Neutrophil (primary cell): ENCODE data around the gene SLC52A3.

Experiments used
- H3K27ac ChIP-seq: fragments of 200-600 bp; sonication (generic); 2 replicates; pipeline ENCODE4 v1.5.1; 2016; ENCODE audit warnings: mild to moderate bottlenecking, moderate library complexity
- H3K27me3 ChIP-seq: fragments of 200-600 bp; sonication (generic); 2 replicates; pipeline ENCODE4 v1.6.0; 2016; ENCODE audit warnings: mild to moderate bottlenecking
- H3K36me3 ChIP-seq: fragments of 200-600 bp; sonication (generic); 2 replicates; pipeline ENCODE4 v1.5.1; 2017
- H3K4me1 ChIP-seq, 2 experiments: fragments of 200-600 bp in 1 of 2; sonication (generic) in 1 of 2; 1 replicate in 1 of 2; 2 replicates in 1 of 2; pipeline versions ENCODE4 v1.5.1 to v1.6.1; 2013 to 2016; ENCODE audit warnings: low read depth in 1 of 2, low read length in 1 of 2, mild to moderate bottlenecking in 1 of 2, moderate library complexity in 1 of 2; ENCODE audit not compliant: control insufficient read depth in 1 of 2, insufficient read depth in 1 of 2
- H3K4me3 ChIP-seq, 2 experiments: fragments of 200-600 bp in 1 of 2; sonication (generic) in 1 of 2; 1 replicate in 1 of 2; 2 replicates in 1 of 2; pipeline ENCODE4 v1.5.1; 2013 to 2016; ENCODE audit warnings: low read depth in 1 of 2, low read length in 1 of 2, mild to moderate bottlenecking in 1 of 2, moderate library complexity in 1 of 2
- H3K9me3 ChIP-seq: fragments of 200-600 bp; sonication (generic); 2 replicates; pipeline ENCODE4 v1.5.1; 2016
- TF ChIP-seq, protein P1 (sequence below): fragments of 200-600 bp; sonication (generic); IDR thresholded peaks from 2 replicates; pipeline ENCODE4 v1.5.1; 2016; ENCODE audit warnings: antibody characterized with exemption

The SLC52A3 gene

DNA sequence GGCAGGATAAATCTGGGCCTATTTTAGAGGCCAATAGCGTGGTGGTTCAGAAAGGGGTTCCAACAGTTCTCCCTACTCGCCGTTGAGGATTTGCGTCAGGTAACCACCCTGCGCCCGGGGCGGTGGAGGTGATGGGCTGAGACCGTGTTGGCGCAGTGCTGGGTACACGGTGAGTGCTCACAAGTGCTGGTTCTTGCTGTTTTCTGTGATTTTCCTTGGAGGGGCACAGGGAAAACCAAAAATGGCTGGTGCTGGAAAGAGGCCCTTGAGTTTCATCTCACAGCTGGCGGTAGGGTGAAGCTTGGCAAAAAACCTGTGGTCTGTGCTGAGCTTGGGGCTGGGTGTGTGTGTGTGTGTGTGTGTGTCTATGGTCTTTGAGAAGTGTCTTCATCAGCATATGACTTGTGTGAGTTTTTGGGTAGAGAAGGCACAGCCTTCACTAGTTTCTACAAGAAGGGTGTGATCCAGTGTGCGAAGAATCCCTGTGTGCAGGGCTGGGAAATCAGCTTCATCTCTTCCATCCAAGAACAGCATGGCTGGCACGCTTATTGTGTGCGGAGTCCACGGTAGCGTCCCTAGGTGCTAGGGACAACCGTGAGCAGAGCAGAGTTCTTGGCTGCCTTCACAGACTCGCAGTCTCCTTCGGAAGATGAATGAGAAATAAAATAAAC is 57.4 kb downstream of the SLC52A3 start:
- H3K4me1 ChIP-seq, result no peaks in the 10 kb centered on the region
- TF ChIP-seq, protein P1, sequence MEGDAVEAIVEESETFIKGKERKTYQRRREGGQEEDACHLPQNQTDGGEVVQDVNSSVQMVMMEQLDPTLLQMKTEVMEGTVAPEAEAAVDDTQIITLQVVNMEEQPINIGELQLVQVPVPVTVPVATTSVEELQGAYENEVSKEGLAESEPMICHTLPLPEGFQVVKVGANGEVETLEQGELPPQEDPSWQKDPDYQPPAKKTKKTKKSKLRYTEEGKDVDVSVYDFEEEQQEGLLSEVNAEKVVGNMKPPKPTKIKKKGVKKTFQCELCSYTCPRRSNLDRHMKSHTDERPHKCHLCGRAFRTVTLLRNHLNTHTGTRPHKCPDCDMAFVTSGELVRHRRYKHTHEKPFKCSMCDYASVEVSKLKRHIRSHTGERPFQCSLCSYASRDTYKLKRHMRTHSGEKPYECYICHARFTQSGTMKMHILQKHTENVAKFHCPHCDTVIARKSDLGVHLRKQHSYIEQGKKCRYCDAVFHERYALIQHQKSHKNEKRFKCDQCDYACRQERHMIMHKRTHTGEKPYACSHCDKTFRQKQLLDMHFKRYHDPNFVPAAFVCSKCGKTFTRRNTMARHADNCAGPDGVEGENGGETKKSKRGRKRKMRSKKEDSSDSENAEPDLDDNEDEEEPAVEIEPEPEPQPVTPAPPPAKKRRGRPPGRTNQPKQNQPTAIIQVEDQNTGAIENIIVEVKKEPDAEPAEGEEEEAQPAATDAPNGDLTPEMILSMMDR, result no peak
- H3K27me3 ChIP-seq, result peaks cover 66% of the 10 kb centered on the region
- no peak overlapping the region for H3K27ac ChIP-seq
- no peak overlapping the region for H3K4me3 ChIP-seq
- no peaks in the 10 kb centered on the region for H3K36me3 ChIP-seq
- H3K9me3 ChIP-seq, result no peaks in the 10 kb centered on the region
